NOMO-1 (cell line): Measurements from ENCODE around the gene MCM7.
A peak's percentile ranks its signal among the peaks of the same experiment; 100 is the strongest.

ENCODE experiments used
- DNase-seq, 2 experiments: peaks; one replicate each; lab custom pipeline; 2025; ENCODE audit not compliant: unreplicated experiment in 2 of 2; lab: John Stamatoyannopoulos, UW

The MCM7 gene

DNA sequence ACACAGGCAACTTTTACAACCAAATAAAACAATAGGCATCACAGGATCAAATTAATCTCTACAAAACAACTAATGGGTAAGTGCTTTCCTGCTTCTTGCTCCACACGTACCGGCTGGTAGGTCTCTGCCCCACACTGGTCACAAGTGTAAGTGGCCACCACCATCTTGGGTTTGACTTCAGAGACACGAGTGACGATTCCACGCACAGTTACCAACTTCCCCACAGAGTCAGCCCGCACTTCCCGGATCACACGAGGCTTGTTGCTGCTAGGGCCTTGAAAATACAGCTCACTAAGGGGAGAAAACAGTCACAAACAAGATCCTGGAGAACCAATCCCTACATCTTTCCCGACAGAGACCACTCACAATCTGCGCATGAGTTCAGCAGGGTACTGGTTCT, 2.3 kb downstream of the MCM7 start:
- DNase-seq, result no peak

DNA sequence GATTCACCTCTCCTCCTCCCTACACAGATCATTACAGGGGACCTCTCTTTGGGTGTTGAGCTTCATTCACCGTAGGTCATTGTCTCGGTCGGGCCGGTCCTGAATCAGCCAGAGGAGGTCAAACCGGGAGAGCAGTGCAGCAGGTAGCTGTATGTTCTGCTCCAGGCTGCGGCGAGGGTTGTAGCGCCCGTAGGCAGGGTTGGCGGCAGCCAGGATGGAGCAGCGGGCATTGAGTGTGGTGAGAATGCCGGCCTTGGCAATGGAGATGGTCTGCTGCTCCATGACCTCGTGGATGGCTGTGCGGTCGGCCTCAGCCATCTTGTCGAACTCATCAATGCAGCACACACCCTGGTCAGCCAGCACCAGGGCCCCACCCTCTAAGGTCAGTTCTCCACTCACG, 5.5 kb downstream of the MCM7 start:
- no peak for DNase-seq

DNA sequence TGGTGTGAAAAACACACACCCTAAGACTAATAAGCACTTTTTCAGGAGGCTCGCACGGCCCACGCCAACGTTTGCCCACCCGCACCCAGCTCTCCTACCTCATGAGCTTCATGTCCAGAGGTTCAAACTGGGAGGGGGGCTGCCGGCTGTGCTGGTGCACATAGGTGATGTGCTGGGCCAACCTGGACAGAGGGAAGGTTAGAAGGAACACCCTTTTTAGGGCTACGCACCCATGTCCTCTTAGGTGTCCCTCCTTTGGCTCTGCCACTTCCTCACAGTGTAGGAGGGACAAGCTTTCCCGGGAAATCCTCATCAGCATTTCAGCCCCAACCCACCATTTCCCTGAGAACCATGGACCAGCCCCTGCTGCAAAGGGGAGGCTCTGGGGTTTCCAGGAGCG, 5.9 kb downstream of the MCM7 start:
- no peak for DNase-seq

DNA sequence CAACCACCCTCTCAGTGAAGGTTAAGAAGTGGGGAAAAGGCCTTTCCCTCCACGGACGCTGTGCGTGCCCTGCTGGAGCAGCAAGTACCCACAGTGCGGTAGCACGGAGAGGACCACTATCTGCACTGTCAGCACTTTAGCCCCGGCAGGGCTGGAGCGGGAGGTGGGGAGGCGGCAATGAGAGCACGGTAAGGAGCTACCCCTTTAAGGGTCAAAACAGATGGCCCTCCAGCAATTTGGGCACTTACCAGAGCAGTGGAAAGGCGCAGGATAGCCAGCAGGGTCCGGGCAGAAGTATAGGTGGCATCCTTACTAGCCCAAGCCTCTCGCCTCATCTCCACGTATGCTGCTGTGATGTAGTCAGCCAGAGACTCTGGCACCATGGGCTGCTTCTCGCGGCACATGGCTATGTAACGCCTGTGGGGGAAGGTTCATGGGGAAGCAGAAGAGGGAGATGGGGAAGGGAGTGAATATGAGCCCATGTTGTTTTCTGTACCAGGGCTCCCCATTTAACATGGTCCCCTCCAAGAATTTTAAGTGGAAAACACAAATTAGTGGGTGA, 7.2 kb downstream of the MCM7 start:
- DNase-seq, result no peak

DNA sequence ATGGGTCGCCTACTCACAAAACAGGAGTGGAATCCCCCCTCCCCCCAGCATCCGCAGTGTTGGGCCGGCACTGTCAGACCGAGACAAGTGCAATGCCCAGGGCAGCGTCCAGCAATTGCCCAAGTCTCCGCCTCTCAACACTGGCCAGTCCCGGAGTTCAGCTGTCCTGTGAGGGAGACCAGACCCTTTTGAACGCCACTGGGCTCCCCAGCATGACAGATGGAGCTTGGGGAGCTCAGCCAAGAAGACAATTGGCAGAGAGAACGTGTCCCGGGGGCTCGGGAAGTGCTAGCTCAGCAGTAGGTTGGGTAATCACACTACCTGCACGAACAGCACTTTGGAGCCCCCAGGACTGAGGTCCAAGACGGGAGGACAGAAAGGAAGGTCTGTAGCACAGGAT, 7.7 kb downstream of the MCM7 start:
- DNase-seq, result no peak

DNA sequence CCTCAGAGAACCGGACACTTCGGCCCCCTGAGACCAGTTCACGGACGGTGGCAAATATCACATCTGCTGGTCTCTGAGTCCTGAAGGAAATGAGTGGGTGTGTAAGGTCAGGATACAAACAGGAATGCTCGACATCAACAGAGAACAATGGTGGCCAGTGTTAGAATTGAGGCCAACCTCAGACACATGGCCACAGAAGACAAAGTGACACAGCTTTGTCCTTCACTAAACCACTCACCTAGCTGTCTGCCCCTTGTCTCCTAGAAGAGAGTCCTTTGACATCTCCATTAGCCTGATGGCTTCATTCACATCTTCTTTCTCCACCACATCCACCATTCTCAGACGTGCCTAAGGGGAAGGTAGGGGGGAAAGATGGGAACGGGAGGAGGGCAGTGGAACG, 8.1 kb downstream of the MCM7 start:
- no peak for DNase-seq

DNA sequence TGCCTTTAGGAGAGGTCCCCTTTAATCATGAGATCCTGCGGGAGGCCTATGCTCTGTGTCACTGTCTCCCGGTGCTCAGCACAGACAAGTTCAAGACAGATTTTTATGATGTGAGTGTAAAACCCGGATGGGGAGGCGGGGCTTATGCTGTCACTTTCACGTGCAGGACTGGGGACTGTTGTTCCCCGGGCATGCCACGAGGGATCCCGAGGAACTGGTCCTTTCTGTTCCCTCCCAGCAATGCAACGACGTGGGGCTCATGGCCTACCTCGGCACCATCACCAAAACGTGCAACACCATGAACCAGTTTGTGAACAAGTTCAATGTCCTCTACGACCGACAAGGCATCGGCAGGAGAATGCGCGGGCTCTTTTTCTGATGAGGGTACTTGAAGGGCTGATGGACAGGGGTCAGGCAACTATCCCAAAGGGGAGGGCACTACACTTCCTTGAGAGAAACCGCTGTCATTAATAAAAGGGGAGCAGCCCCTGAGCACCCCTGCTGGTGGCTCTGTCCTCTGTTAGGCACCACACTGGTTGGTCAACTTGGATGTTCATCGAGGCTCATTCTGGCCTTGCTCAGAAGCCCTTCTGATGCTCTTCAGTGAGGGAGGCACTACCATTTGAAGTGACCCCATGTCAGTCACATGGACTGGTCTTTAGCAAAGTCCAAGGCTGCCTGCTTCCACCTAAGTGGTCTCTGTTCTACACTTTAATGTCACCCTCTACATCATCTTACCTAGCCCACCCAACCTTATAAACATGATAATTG, 9.6 kb downstream of the MCM7 start:
- no peak for DNase-seq

DNA sequence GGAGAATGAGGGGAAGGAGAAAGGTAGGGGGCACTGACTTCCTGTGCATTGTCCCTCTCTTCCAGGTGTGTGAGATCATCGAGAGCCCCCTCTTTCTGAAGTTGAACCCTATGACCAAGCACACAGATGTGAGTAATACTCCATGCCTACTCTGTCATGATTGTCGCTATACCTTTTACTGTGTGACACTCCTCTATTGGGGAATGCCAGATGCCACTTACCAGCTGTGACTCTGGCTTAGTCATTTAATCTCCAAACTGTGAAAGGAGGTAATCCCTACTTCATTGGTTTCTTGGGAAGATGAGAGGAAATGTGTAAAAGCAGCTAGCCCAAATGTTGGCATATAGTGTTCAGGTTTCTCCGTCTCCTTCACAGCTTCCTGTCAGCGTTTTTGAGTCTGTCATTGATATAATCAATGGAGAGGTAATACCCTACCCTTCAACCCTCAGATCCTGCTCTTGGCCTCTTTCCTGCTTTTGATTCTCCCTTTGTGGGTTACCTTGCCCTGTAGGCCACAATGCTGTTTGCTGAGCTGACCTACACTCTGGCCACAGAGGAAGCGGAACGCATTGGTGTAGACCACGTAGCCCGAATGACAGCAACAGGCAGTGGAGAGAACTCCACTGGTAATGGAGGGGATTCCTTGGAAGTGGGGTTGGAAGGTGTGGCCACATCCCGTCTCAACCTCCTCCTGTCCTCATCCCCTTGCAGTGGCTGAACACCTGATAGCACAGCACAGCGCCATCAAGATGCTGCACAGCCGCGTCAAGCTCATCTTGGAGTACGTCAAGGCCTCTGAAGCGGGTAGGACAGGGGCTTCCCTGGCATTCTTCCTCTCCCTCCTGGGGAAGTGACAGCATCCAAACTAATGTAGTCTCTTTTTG, 10.4 kb downstream of the MCM7 start:
- no peak for DNase-seq

DNA sequence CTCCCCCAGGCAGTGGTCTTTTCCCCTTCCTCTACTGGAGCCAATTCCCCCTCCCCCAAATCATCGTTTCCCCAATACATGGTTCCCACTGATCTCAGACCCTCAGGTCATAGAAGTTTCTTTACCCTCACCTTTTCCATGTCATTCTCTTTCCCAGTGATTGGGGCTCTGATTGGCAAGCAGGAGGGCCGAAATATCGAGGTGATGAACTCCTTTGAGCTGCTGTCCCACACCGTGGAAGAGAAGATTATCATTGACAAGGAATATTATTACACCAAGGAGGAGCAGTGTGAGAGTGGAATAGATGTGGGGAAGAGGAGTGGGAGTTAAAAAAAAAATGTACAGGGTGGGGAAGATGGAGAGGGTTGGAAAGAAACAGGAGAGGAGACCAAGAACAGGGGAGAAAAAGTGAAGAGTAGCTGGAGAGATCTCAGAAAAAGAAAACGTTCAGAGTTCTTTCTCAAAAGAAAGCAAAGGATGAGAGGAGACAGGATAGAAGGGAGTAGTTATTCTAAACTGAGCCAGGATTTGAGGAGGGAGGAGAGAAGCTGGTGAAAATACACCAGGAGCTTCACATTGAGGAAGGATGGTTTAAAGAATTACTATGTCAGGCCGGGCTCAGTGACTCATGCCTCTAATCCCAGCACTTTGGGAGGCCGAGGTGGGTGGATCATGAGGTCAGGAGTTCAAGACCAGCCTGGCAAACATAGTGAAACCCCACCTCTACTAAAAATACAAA, 11.6 kb downstream of the MCM7 start:
- no peak for DNase-seq

DNA sequence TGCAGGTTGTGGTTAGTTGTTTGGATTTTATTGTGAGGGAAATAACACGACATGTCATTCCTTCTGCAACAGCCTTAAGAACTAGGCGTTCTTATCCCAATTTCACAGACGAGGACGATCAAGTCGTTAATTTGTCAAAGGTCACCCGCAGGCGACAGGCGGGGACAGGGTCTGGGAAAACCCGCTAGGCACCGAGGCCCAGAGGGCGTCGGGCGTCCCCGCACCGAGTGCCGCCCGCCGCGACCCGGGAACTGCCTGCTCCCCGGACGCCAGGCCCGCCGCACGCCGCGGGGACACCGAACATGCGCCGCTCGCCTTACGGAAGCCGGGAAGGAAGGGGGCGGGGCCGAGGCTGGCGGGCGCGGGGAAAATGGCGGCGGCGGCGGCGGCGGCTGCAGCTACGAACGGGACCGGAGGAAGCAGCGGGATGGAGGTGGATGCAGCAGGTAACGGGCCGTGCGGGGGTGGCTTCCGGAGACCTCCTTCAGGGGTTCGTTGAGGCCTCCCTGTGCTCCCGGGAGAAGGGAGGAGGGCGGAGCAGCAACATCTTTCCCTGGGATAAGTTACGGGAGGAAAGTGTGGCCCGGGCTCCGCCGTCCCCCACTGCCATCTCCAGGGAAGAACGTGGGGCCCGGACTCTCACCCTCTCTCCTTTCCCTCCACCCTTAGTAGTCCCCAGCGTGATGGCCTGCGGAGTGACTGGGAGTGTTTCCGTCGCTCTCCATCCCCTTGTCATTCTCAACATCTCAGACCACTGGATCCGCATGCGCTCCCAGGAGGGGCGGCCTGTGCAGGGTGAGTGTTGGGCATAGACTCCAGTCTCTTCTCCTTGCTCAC, 12.4 kb downstream of the MCM7 start, which contains the start of gene COPS6:
Gene COPS6 (plus strand): TSS at position 349 of the 837 bp plus-strand sequence. CDS start 22 bp downstream, at position 371.
- DNase-seq, result peak; percentile 65 to 90

DNA sequence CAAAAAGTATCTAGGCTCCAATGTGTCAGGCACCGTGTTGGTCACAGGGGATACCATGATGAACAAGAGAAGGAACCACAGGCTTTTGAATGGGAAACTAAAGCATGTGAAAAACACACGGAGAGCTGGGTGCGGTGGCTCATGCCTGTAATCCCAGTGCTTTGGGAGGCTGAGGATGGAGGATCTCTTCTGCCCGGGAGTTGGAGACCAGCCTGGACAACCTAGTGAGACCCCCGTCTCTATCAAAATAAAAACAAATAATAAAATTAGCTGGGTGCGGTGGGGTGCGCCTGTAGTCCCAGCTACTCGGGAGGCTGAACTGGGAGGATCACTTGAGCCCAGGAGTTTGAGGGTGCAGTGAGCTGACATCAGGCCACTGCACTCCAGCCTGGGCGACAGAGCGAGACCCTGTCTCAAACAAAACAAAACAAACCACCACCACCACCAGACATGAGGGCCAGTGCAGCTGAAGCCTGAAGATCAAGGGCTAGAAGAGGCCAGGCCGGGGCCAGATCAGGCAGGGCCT, 13.0 kb downstream of the MCM7 start:
- DNase-seq, result no peak

DNA sequence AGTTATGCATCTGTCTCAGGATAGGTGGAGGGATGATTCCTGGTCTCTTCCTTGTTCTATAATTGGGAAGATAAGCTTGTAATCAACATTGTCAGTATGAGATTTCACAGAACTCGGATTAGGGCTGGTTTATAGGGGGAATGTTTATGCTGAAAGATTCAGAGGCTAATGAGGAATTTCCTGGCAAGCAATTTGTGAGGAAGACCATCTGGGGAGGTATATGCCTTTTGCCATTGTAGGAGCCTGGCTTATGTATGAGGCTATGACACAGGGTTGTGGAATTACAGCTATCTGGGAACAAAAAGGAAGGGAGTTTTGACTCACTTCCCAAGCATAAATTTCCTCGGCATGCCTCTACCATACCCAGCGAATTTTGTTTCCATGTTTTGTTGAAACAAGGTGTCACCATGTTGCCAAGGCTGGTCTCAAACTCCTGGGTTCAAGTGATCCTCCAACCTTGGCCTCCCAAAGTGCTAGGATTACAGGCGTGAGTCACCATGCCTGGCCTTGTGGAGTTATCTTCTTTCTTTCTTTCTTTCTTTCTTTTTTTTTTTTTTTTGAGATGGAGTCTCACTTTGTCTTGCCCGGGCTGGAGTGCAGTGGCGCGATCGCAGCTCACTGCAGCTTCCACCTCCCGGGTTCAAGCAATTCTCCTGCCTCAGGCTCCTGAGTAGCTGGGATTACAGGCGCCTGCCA, 14.0 kb downstream of the MCM7 start:
- DNase-seq, result no peak

DNA sequence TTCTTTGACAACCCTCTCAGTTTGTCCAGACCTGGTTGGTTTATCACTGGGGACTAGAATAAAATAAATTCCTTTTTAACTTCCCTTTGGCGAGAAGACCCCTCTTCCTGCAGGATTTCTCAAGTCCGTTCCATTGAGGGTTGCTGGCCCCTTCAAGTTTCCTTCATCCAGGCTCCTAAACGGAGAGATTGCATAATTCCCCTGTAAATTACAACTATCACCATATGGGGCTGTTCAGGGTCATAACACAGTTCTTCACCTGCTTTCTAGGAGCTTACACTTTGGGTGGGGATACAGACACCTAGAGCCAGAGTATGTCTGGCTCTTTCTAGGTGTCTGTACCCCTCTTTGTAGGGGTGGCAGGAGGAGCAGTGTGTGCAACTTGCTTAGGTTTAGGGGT, 15.7 kb downstream of the MCM7 start:
- DNase-seq, result peak in 1 of 2 experiments; percentile 32

DNA sequence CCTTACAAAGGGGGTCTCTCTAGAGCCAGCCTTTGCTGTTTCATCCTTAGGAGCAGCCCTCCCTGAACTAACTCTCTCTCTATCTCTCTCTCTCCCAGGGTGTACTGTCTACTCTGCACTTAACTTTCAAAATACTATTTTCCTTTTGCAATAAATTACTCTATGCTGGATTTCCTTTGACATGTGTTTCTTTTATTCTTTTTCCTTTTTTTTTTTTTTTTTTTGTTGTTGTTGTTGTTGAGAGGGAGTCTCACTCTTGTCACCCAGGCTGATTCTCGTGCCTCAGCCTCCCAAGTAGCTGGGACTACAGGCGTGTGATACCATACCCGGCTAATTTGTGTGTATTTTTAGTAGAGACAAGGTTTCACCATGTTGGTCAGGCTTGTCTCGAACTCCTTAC, 18.2 kb downstream of the MCM7 start:
- no peak for DNase-seq

DNA sequence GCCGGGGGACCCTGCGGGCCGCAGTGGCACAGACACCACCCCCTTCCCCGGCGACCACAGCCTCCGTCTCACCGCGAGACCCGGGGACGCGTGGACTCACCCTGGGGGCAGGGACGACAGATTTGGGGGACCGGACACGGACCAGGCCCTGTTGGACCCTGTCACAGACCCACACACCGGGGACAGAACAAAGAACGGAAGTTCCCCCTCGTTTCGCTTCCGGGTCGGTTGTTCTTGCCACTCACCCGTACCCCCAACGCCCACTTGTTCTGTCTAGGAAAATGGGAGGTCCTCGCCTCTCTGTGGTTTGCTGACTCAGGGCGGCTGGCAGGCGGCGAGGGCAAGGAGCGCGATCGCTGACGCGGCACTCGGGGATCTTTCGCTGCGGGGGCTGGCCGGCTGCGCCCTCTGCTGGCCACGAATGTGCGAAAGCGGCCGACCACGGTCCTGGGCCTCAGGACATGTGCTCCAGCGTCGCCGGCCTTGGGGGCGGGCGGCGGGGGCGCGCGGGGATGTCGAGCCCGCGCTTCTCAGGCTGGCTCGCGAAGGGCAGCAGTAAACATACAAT, 19.6 kb downstream of the MCM7 start, which contains the start of gene ZNF3:
Gene ZNF3 (minus strand): TSS at position 189 of the 568 bp plus-strand sequence. CDS start 4,366 bp downstream, outside the sequence.
- DNase-seq, result peak; percentile 100

DNA sequence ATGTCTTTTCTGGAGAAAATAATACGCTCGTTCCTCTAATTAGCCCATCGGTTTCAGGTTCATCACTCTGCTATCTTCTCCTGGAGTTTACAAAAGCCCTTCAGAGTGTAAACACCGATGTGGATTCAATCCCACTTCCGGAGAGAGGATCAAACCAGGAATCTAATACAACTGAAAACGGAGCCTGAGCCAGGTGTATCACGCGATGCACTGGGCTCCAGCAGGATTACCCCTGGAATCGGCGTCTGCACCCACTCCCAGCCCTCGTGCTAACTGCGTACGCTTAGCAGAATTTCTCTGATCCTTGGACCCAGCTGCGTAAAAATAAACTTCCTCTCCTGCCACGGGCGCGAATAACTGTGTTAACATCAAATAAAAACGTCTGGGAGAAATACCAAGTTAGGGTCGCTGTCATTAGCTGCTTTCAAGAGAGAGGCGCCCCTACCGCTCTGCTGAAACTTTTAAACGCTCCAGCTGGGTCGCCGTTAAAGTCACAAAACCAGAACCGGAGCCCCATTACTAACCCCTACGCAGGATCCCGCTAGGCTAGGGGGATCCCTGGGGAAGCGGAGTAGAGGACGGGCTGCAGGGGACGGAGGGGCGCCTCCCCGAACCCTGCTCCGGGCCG, 20.2 kb downstream of the MCM7 start:
- DNase-seq, result peak in 1 of 2 experiments; percentile 39

DNA sequence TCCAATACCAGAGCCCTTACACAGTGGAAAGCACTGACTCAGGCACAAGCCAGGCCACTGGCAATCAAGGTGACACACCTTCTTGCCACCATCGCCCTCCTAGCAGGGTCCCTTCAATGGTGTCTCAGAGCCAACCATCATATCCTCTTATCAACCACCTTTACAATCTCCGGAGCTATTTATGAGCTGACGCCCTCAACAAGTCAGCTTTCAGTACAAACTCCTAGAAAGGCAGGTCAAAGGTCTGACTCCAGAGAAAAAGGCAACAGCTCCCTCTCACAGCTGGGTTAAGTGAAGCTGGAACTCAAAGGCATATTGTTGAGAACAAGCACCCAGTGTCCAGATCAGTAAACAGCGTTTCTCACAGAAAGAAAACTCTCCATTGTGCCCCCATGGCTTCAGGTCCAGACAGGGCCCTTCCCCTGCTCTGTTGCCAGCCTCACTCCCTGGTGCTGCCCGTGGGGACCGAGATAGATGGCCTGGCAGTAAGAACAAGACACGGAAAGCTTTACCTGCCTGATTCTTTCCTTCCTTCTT, 22.1 kb downstream of the MCM7 start:
- DNase-seq, result no peak

DNA sequence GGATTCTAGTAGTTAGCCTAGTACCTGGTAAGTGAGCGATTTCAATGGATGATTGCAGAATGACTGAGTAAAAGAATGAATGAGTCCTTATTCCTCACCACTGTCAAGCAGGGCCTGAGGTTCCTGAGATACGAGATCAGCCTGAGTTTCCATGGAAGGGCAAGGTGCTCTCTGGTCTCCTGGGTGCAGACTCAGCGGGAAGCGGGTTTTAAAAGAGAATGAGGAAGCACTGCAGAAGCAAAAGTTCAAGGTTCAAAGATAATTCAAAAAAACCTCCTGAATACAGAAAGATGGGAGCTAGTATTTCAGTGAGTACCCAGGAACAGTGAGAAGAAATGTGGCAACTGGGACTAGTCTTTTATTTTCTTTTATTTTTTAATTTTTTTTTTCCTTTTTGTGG, 24.0 kb downstream of the MCM7 start:
- no peak for DNase-seq
